Thyroid gland (tissue), 4 donors: Measurements from ENCODE around the gene TAF1B. TPM values are rescaled to one million over a fixed set of nuclear protein-coding genes. Genes with fewer than 3 reads are reported as not detected.

Source experiments
- DNase-seq, 2 donors: peaks; one replicate each; pipeline ENCODE4 v3.0.0-alpha.2; 2019
- H3K27ac ChIP-seq, 3 donors: fragments of 200-600 bp; sonication (generic); 1 replicate in 2 of 3; 2 replicates in 1 of 3; pipeline ENCODE4 v1.5.1; 2016 to 2019; ENCODE audit warnings: mild to moderate bottlenecking in 1 of 3, moderate library complexity in 1 of 3
- H3K27me3 ChIP-seq: fragments of 200-600 bp; sonication (generic); one replicate; pipeline ENCODE4 v1.5.1; 2019
- H3K36me3 ChIP-seq, 2 donors: fragments of 200-600 bp; sonication (generic); one replicate each; pipeline ENCODE4 v1.5.1; 2016 to 2019
- H3K4me1 ChIP-seq, 2 donors: fragments of 200-600 bp; sonication (generic); one replicate each; pipeline ENCODE4 v1.5.1; 2017 to 2019
- H3K4me3 ChIP-seq, 3 donors: fragments of 200-600 bp; sonication (generic); replicated peaks in 1 of 3; 1 replicate in 2 of 3; 2 replicates in 1 of 3; pipeline ENCODE4 v1.5.1; 2016; ENCODE audit warnings: mild to moderate bottlenecking in 1 of 3
- H3K9me3 ChIP-seq: fragments of 200-600 bp; sonication (generic); one replicate; pipeline ENCODE4 v1.5.1; 2017
- POLR2A ChIP-seq, 2 donors: fragments of 450-650 bp; IDR thresholded peaks; one replicate each; pipeline ENCODE4 v1.6.1; 2017; ENCODE audit warnings: antibody characterized with exemption in 2 of 2, mild to moderate bottlenecking in 2 of 2, moderate library complexity in 1 of 2
- WGBS, 2 donors: methylation state at CpG; one replicate each; pipeline ENCODE4 v1.1.5; 2017; 5-methylcytosine and 5-hydroxymethylcytosine counted together
- intact Hi-C: fragments of 100-400 bp; cut with DNase I; formaldehyde crosslinking; loops from one replicate; pipeline ENCODE4 v1.15.1; 2023
- total RNA-seq, 4 donors: library from RNA; depleted of rRNA; stranded (reverse); fragments of >200 nt; gene quantifications; one replicate each; pipeline ENCODE4 v1.2.3, GENCODE V29; 2016
- TF ChIP-seq, protein P1 (sequence below), 6 experiments: fragments of 200-600 bp in 3 of 6; fragments of 450-650 bp in 3 of 6; sonication (generic) in 3 of 6; IDR thresholded peaks; one replicate each; pipeline ENCODE4 v1.5.1; 2016 to 2019; ENCODE audit warnings: antibody characterized with exemption in 6 of 6, mild to moderate bottlenecking in 2 of 6, inconsistent platforms in 1 of 6, moderate library complexity in 1 of 6

The TAF1B gene
- total RNA-seq, 4 donors from 2014 or later, result 18.6 to 33.9 (median 25.8) TPM

GRCh38 chr2:9820020-9820973 is 23.0 kb upstream of the TAF1B start:
- no peak for DNase-seq
- Histone ChIP-seq H3K36me3 (no peaks in the 10 kb centered on the region), H3K27me3 (no peaks in the 10 kb centered on the region), H3K27ac (no peak overlapping the region), H3K4me3 (no peak overlapping the region), H3K4me1 (no peaks in the 10 kb centered on the region), H3K9me3 (no peaks in the 10 kb centered on the region)
- TF ChIP-seq, protein P1, sequence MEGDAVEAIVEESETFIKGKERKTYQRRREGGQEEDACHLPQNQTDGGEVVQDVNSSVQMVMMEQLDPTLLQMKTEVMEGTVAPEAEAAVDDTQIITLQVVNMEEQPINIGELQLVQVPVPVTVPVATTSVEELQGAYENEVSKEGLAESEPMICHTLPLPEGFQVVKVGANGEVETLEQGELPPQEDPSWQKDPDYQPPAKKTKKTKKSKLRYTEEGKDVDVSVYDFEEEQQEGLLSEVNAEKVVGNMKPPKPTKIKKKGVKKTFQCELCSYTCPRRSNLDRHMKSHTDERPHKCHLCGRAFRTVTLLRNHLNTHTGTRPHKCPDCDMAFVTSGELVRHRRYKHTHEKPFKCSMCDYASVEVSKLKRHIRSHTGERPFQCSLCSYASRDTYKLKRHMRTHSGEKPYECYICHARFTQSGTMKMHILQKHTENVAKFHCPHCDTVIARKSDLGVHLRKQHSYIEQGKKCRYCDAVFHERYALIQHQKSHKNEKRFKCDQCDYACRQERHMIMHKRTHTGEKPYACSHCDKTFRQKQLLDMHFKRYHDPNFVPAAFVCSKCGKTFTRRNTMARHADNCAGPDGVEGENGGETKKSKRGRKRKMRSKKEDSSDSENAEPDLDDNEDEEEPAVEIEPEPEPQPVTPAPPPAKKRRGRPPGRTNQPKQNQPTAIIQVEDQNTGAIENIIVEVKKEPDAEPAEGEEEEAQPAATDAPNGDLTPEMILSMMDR (IDR thresholded peaks at IDR 0.05), result no peak
- no peak for TF ChIP-seq POLR2A (IDR thresholded peaks at IDR 0.05)
- intact Hi-C loops, result no loop called here
- WGBS, 2 donors, result 79 to 83% methylated on average over 30 to 32 of the region's 32 CpGs

- 93 to 97% methylated on average over 8 to 12 of the region's 12 CpGs for WGBS, 2 donors
- Histone ChIP-seq H3K4me1 (no peaks in the 10 kb centered on the region), H3K9me3 (no peaks in the 10 kb centered on the region), H3K27me3 (no peaks in the 10 kb centered on the region), H3K4me3 (no peak overlapping the region), H3K36me3 (no peaks in the 10 kb centered on the region), H3K27ac (no peak overlapping the region)
- intact Hi-C loops, result no loop called here
- TF ChIP-seq POLR2A (IDR thresholded peaks at IDR 0.05), result no peak
- TF ChIP-seq, protein P1 (IDR thresholded peaks at IDR 0.05), result no peak
- DNase-seq, result no peak
These were observed 21.3 kb upstream of the TAF1B start for GRCh38 chr2:9821805-9822445.

DNA sequence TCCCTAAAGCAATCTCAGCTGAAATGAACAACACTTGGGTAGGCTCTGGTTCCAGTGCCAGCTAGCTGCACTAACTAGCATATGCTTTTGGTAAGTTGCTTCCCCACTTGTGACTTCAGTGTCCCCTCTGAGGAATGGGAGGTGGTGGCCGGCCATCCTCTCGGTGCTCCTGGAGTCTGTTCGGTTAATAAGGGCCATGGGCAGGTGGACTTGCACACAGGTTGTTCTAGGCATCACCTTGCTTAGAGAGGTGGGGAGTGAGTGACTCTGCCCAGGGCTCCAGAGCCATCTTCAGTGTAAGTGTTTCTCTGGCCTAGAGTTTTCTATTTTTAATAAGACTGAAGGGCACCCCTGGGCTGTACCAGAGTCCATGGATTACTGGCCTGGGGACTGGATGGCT is 18.8 kb upstream of the TAF1B start:
- intact Hi-C loops, result no loop called here
- no peaks in the 10 kb centered on the region for H3K9me3 ChIP-seq
- no peaks in the 10 kb centered on the region for H3K27me3 ChIP-seq
- DNase-seq, result no peak
- H3K4me1 ChIP-seq, result no peaks in the 10 kb centered on the region
- WGBS, 2 donors, result 84 to 100% methylated on average over 2 to 3 of the region's 3 CpGs
- TF ChIP-seq POLR2A (IDR thresholded peaks at IDR 0.05), result no peak
- no peak overlapping the region for H3K27ac ChIP-seq
- no peaks in the 10 kb centered on the region for H3K36me3 ChIP-seq
- no peak overlapping the region for H3K4me3 ChIP-seq

GRCh38 chr2:9824956-9825720 is 18.1 kb upstream of the TAF1B start:
- DNase-seq, result no peak
- Histone ChIP-seq H3K27me3 (no peaks in the 10 kb centered on the region), H3K9me3 (no peaks in the 10 kb centered on the region), H3K4me1 (peaks cover 3 to 4% of the 10 kb centered on the region in 2 donors), H3K27ac (no peak overlapping the region), H3K36me3 (no peaks in the 10 kb centered on the region), H3K4me3 (no peak overlapping the region)
- intact Hi-C loops, result no loop called here
- 85 to 95% methylated on average over 5 of the region's 5 CpGs for WGBS, 2 donors
- TF ChIP-seq, protein P1 (IDR thresholded peaks at IDR 0.05), result no peak
- TF ChIP-seq POLR2A (IDR thresholded peaks at IDR 0.05), result no peak

DNA sequence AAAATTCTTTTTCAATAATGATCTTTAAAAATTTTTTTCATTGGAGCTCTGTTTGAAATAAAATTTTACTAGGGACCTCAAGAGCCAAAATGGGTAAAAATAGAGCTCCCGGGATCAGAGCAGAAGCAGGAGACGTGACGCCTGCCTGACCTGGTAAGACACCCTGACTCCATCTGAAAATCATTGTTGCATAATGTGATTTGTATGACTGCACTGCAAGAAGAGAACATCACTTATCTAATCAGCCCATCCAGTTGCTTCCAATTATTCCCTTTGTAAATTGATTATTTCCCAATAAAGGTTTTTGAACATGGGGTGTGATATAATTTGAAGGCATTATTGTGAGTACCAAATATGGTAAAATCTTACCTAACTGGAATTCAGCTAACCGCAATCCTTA is 17.1 kb upstream of the TAF1B start:
- TF ChIP-seq, protein P1 (IDR thresholded peaks at IDR 0.05), result no peak
- no peak for TF ChIP-seq POLR2A (IDR thresholded peaks at IDR 0.05)
- intact Hi-C loops, result no loop called here
- no peak for DNase-seq

More for the DNA sequence above, 17.1 kb upstream of the TAF1B start:
- Histone ChIP-seq H3K4me1 (peaks cover 9 to 12% of the 10 kb centered on the region in 2 donors), H3K27me3 (no peaks in the 10 kb centered on the region), H3K4me3 (no peak overlapping the region), H3K27ac (no peak overlapping the region), H3K9me3 (no peaks in the 10 kb centered on the region), H3K36me3 (no peaks in the 10 kb centered on the region)
- WGBS, 2 donors, result 76 to 85% methylated on average over 4 of the region's 4 CpGs
